ENCODE results near the gene TMEM203. TPM values are rescaled to one million over a fixed set of nuclear protein-coding genes. Genes with fewer than 3 reads are reported as not detected.

The TMEM203 gene
- total RNA-seq, 1 donor from 2014 or later, result 36.5 TPM

GRCh38 chr9:137236238-137236935 is 30.9 kb upstream of the TMEM203 start:
- peak; percentile 93 for DNase-seq
- Mint-ChIP-seq H3K4me1 (ENCODE audit: low read depth, unreplicated experiment) (peaks cover 9% of the 10 kb centered on the region), H3K27me3 (ENCODE audit: unreplicated experiment) (peaks cover 6% of the 10 kb centered on the region), H3K27ac (ENCODE audit: unreplicated experiment) (no peak overlapping the region), H3K9me3 (ENCODE audit: unreplicated experiment) (peaks cover 5% of the 10 kb centered on the region), H3K36me3 (ENCODE audit: unreplicated experiment) (no peaks in the 10 kb centered on the region), H3K4me3 (ENCODE audit: unreplicated experiment) (no peak overlapping the region)
- peak; percentile 99 for TF ChIP-seq CTCF (IDR thresholded peaks at IDR 0.05; ENCODE audit: partially characterized antibody, unreplicated experiment)

DNA sequence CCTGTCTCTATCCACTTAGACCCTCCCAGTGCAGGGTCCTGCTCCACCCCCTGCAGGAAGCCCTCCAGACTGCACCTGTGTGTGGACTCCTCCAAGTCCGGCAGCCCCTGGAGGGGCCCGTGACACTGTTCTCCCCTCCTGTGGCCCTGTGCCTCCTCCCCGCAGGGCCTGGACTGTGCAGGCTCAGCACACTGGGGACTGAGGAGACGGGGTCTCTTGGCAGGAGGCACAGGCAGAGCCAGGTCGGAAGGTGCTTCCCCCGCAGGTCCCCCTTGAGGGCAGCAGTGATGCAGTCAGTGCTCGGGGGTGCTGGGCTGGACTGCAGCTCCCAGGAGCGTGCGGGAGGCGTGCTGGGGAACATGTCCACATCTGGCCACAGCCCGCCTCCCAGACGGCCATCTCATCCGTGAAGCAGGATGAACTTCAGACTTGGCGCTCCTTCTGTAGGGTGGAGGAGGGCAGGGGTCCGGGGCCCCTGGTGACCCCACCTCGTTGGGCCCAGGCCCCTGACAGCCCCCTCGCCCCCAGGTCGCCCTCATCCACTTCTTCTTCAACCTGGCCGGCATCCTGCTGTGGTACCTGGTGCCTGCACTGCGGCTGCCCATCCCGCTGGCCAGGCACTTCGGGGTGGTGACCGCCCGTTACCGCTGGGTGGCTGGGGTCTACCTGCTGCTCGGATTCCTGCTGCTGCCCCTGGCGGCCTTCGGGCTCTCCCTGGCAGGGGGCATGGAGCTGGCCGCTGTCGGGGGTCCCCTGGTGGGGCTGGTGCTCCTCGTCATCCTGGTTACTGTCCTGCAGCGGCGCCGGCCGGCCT is 30.2 kb upstream of the TMEM203 start:
- no peak overlapping the region for H3K27ac Mint-ChIP-seq (ENCODE audit: unreplicated experiment)
- peaks cover 5% of the 10 kb centered on the region for H3K9me3 Mint-ChIP-seq (ENCODE audit: unreplicated experiment)
- no peaks in the 10 kb centered on the region for H3K36me3 Mint-ChIP-seq (ENCODE audit: unreplicated experiment)
- peaks cover 9% of the 10 kb centered on the region for H3K4me1 Mint-ChIP-seq (ENCODE audit: low read depth, unreplicated experiment)
- no peak for TF ChIP-seq CTCF (IDR thresholded peaks at IDR 0.05; ENCODE audit: partially characterized antibody, unreplicated experiment)
- no peak for DNase-seq
- peaks cover 3% of the 10 kb centered on the region for H3K27me3 Mint-ChIP-seq (ENCODE audit: unreplicated experiment)
- no peak overlapping the region for H3K4me3 Mint-ChIP-seq (ENCODE audit: unreplicated experiment)

DNA sequence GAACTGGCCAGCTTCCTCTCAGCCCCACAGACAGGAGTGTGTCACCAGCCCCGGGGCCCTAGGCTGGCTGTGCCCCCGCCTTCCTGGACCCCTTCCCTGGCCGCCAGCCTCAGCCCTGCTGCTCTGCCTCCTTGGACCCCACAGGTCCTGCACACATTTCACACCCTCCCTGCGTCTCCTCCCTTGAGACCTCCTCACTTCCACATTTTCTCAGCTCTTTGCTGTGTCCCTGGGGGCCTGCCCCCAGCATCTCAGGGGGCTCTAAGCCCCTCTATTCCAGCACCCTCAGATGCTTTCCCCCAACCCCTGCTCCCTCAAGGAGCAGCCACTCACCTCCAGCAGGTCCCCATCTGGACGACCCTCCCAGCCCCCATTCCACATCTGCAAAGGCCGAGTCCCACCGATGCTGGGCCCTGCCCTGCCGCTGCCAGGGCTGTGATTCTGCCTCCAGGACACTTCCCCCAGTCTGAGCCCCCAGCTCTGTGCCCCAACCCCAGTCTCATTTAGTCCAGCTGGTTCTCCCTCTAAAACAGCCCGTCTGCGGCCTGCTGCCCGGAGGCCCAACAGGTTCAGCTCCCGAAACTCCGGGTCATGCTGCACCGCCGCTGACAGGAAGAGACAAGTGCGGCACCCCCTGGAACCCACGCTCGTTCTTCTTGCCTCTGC is 29.4 kb upstream of the TMEM203 start:
- Mint-ChIP-seq H3K27ac (ENCODE audit: unreplicated experiment) (no peak overlapping the region), H3K4me3 (ENCODE audit: unreplicated experiment) (no peak overlapping the region), H3K36me3 (ENCODE audit: unreplicated experiment) (no peaks in the 10 kb centered on the region), H3K9me3 (ENCODE audit: unreplicated experiment) (peaks cover 5% of the 10 kb centered on the region), H3K4me1 (ENCODE audit: low read depth, unreplicated experiment) (peaks cover 9% of the 10 kb centered on the region), H3K27me3 (ENCODE audit: unreplicated experiment) (peaks cover 3% of the 10 kb centered on the region)
- TF ChIP-seq CTCF (IDR thresholded peaks at IDR 0.05; ENCODE audit: partially characterized antibody, unreplicated experiment), result no peak
- DNase-seq, result no peak

DNA sequence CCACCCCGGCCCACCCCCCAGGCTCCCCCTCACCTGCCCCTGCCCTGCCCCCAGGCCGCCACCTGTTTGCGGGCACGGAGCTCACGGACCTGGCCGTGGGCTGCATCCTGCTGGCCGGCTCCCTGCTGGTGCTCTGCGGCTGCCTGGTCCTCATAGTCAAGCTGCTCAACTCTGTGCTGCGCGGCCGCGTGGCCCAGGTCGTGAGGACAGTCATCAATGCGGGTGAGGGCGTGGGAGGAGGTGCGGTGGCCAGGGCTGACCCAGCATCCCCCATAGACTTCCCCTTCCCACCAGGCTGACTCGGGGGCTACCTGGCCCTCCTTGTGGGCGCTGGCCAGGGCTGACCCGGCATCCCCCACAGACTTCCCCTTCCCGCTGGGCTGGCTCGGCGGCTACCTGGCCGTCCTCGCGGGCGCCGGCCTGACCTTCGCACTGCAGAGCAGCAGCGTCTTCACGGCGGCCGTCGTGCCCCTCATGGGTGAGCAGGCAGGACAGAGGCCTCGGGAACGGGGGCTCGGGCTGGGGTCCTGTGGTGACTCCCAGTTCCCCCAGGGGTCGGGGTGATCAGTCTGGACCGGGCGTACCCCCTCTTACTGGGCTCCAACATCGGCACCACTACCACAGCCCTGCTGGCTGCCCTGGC is 28.7 kb upstream of the TMEM203 start:
- H3K9me3 Mint-ChIP-seq (ENCODE audit: unreplicated experiment), result peaks cover 4% of the 10 kb centered on the region
- H3K4me3 Mint-ChIP-seq (ENCODE audit: unreplicated experiment), result no peak overlapping the region
- TF ChIP-seq CTCF (IDR thresholded peaks at IDR 0.05; ENCODE audit: partially characterized antibody, unreplicated experiment), result no peak
- no peaks in the 10 kb centered on the region for H3K36me3 Mint-ChIP-seq (ENCODE audit: unreplicated experiment)
- no peaks in the 10 kb centered on the region for H3K27me3 Mint-ChIP-seq (ENCODE audit: unreplicated experiment)
- no peak overlapping the region for H3K27ac Mint-ChIP-seq (ENCODE audit: unreplicated experiment)
- peaks cover 8% of the 10 kb centered on the region for H3K4me1 Mint-ChIP-seq (ENCODE audit: low read depth, unreplicated experiment)
- DNase-seq, result no peak

Data from glutamatergic neuron (in vitro differentiated cells).